ENCODE measurements around the gene CLTCL1. TPM values are rescaled to one million over a fixed set of nuclear protein-coding genes. Genes with fewer than 3 reads are reported as not detected.

CLTCL1 gene
- total and polyA plus RNA-seq, 2 experiments from 2014 or later, result 8.5 to 10.2 TPM

DNA sequence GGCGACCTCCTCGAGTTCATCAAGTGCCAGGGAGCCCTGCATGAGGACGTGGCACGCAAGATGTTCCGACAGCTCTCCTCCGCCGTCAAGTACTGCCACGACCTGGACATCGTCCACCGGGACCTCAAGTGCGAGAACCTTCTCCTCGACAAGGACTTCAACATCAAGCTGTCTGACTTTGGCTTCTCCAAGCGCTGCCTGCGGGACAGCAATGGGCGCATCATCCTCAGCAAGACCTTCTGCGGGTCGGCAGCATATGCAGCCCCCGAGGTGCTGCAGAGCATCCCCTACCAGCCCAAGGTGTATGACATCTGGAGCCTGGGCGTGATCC, 159.9 kb downstream of the CLTCL1 start:
- H4K20me1 ChIP-seq (ENCODE audit: insufficient read depth), result no peaks in the 10 kb centered on the region
- H3K79me2 ChIP-seq (ENCODE audit: insufficient read depth), result no peaks in the 10 kb centered on the region
- H2AFZ ChIP-seq, result no peak overlapping the region
- H3K4me2 ChIP-seq (ENCODE audit: unreplicated experiment), result no peak overlapping the region
- TF ChIP-seq EZH2phosphoT487 (IDR thresholded peaks at IDR 0.05; ENCODE audit: insufficient read depth, low read depth), result no peak
- no peak for TF ChIP-seq EZH2 (IDR thresholded peaks at IDR 0.05; ENCODE audit: insufficient read depth, poor library complexity, severe bottlenecking)
- H3K27me3 ChIP-seq (replicated peaks; ENCODE audit: insufficient read depth), result no peaks in the 10 kb centered on the region
- H3K9me2 ChIP-seq (ENCODE audit: insufficient read depth), result no peaks in the 10 kb centered on the region
- 98% methylated on average over 19 of the region's 19 CpGs for WGBS, 2 experiments (ENCODE audit: low coverage in 1 of 2, low lambda C conversion rate in 2 of 2, missing lambda C conversion rate in 2 of 2)
- no peak overlapping the region for H3K27ac ChIP-seq
- H3K9me3 ChIP-seq (ENCODE audit: low read depth), result no peaks in the 10 kb centered on the region
- H3K4me1 ChIP-seq (ENCODE audit: insufficient read depth), result no peaks in the 10 kb centered on the region
- no peaks in the 10 kb centered on the region; the same call in 1 of the 2 replicates for H3K36me3 ChIP-seq (ENCODE audit: low read depth)
- no peak overlapping the region for H3K4me3 ChIP-seq
- no peak overlapping the region for H3K9ac ChIP-seq
- in situ Hi-C loops (cut with MboI), result no loop called here
- DNase-seq, result no peak
- H3F3A ChIP-seq (ENCODE audit: insufficient read depth), result no peaks in the 10 kb centered on the region

DNA sequence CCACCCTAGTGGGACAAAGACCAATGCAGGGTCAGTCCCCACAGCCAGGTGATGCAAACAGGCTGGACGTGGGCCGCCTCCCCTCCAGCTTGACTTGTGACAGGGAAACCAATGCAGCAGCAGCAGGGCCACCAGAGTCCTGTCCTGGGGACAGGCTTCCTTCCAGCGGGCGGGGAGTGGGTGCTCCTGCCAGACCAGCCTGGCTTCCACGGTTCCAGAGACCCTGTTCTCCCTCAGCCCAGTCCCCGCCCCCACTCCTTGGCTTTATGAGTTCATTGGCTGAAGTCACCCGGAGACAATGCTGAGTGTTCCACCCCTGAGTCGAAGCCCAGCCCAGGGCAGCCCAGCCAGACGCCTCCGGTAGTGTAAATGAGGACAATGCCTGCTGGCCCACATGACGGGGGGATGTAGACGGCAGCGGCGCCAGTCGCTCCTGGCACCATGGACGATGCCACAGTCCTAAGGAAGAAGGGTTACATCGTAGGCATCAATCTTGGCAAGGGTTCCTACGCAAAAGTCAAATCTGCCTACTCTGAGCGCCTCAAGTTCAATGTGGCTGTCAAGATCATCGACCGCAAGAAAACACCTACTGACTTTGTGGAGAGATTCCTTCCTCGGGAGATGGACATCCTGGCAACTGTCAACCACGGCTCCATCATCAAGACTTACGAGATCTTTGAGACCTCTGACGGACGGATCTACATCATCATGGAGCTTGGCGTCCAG, 160.4 kb downstream of the CLTCL1 start, which contains the start of gene TSSK2:
TSS of gene TSSK2 (plus strand) at position 350 of the 726 bp plus-strand sequence. CDS start at position 442, 92 bp downstream.
- Histone ChIP-seq H3K9me2 (ENCODE audit: insufficient read depth) (no peaks in the 10 kb centered on the region), H3K4me2 (ENCODE audit: unreplicated experiment) (no peak within 1 kb of the TSS), H3K36me3 (ENCODE audit: low read depth) (no peaks in the 10 kb centered on the region; the same call in 1 of the 2 replicates), H3K9me3 (ENCODE audit: low read depth) (no peaks in the 10 kb centered on the region), H3K79me2 (ENCODE audit: insufficient read depth) (no peaks in the 10 kb centered on the region), H3K9ac (no peak within 1 kb of the TSS), H3K27ac (no peak within 1 kb of the TSS), H3K27me3 (replicated peaks; ENCODE audit: insufficient read depth) (no peaks in the 10 kb centered on the region), H3F3A (ENCODE audit: insufficient read depth) (no peaks in the 10 kb centered on the region), H2AFZ (no peak within 1 kb of the TSS), H3K4me1 (ENCODE audit: insufficient read depth) (no peaks in the 10 kb centered on the region), H3K4me3 (no peak within 1 kb of the TSS), H4K20me1 (ENCODE audit: insufficient read depth) (no peaks in the 10 kb centered on the region)
- 74 to 79% methylated on average over 27 of the region's 27 CpGs for WGBS, 2 experiments (ENCODE audit: low coverage in 1 of 2, low lambda C conversion rate in 2 of 2, missing lambda C conversion rate in 2 of 2)
- no peak for DNase-seq
- TF ChIP-seq EZH2 (IDR thresholded peaks at IDR 0.05; ENCODE audit: insufficient read depth, poor library complexity, severe bottlenecking) (no peak), EZH2phosphoT487 (IDR thresholded peaks at IDR 0.05; ENCODE audit: insufficient read depth, low read depth) (no peak)
- in situ Hi-C loops (cut with MboI), result no loop called here

DNA sequence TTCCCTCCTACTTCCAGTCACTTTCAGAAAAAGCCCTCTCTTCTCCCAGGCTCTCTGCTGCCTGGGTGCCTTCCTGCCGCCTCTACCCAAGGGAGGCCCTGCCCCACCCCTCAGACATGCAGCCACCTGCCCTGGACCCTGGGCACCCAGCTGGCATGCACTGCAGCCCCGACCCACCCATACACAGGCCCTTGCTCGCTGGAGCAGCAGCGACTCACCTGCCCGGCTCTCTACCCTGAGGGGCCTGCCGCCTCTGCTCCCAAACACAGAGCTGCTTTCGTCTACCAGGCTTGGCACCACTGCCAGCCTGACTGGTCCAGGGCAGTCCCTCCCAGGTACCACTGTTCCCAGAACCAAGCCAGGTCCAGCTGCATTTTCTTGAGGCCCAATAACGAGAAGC, 161.6 kb downstream of the CLTCL1 start:
- H3K4me2 ChIP-seq (ENCODE audit: unreplicated experiment), result no peak overlapping the region
- H3K4me3 ChIP-seq, result no peak overlapping the region
- no peaks in the 10 kb centered on the region for H3K36me3 ChIP-seq (ENCODE audit: low read depth)
- H3K9ac ChIP-seq, result no peak overlapping the region
- in situ Hi-C loops (cut with MboI), result no loop called here
- no peaks in the 10 kb centered on the region for H3K9me2 ChIP-seq (ENCODE audit: insufficient read depth)
- H3K9me3 ChIP-seq (ENCODE audit: low read depth), result no peaks in the 10 kb centered on the region
- H3K79me2 ChIP-seq (ENCODE audit: insufficient read depth), result no peaks in the 10 kb centered on the region
- H4K20me1 ChIP-seq (ENCODE audit: insufficient read depth), result no peaks in the 10 kb centered on the region
- TF ChIP-seq EZH2phosphoT487 (IDR thresholded peaks at IDR 0.05; ENCODE audit: insufficient read depth, low read depth) (no peak), EZH2 (IDR thresholded peaks at IDR 0.05; ENCODE audit: insufficient read depth, poor library complexity, severe bottlenecking) (no peak)
- H3K27ac ChIP-seq, result no peak overlapping the region
- H3K27me3 ChIP-seq (replicated peaks; ENCODE audit: insufficient read depth), result no peaks in the 10 kb centered on the region
- no peaks in the 10 kb centered on the region for H3F3A ChIP-seq (ENCODE audit: insufficient read depth)
- WGBS, 2 experiments (ENCODE audit: low coverage in 1 of 2, low lambda C conversion rate in 2 of 2, missing lambda C conversion rate in 2 of 2), result 88 to 93% methylated on average over 8 of the region's 8 CpGs
- no peak for DNase-seq
- no peaks in the 10 kb centered on the region for H3K4me1 ChIP-seq (ENCODE audit: insufficient read depth)
- no peak overlapping the region for H2AFZ ChIP-seq

Small RNA genes within 50 kb of the gene (small RNA-seq; reads per million reads assigned to genes)
- gene AC000081.1 (ENCODE audit: low read depth, low replicate concordance), result not detected
- not detected for gene RF00398 (ENCODE audit: low read depth, low replicate concordance)

Other genes with a start within 250 kb of the CLTCL1 start
- gene DGCR2, start 169.3 kb downstream of the CLTCL1 start, total RNA-seq (2014; rRNA removed; shearing (Covaris generic)), result 42.7 and 43.6 TPM in 2 replicates
- gene DGCR2, start 169.3 kb downstream of the CLTCL1 start, polyA plus RNA-seq (2016; fragmentation: Nextera tagmentation; extraction: Ambion mirVana), result 25.6 and 27.1 TPM in 2 replicates
- gene TSSK2, start 160.4 kb downstream of the CLTCL1 start, total RNA-seq (2014; rRNA removed; shearing (Covaris generic)), result not detected in 2 replicates
- gene TSSK2, start 160.4 kb downstream of the CLTCL1 start, polyA plus RNA-seq (2016; fragmentation: Nextera tagmentation; extraction: Ambion mirVana), result not detected in 2 replicates
- gene ESS2, start 147.1 kb downstream of the CLTCL1 start, total RNA-seq (2014; rRNA removed; shearing (Covaris generic)), result 18.6 and 23.0 TPM in 2 replicates
- gene ESS2, start 147.1 kb downstream of the CLTCL1 start, polyA plus RNA-seq (2016; fragmentation: Nextera tagmentation; extraction: Ambion mirVana), result 12.3 and 12.6 TPM in 2 replicates
- not detected in 2 replicates for gene GSC2, start 141.4 kb downstream of the CLTCL1 start, total RNA-seq (2014; rRNA removed; shearing (Covaris generic))
- not detected in 2 replicates for gene GSC2, start 141.4 kb downstream of the CLTCL1 start, polyA plus RNA-seq (2016; fragmentation: Nextera tagmentation; extraction: Ambion mirVana)
- 89.9 and 99.5 TPM in 2 replicates for gene SLC25A1, start 113.0 kb downstream of the CLTCL1 start, total RNA-seq (2014; rRNA removed; shearing (Covaris generic))
- gene SLC25A1, start 113.0 kb downstream of the CLTCL1 start, polyA plus RNA-seq (2016; fragmentation: Nextera tagmentation; extraction: Ambion mirVana), result 113 and 115 TPM in 2 replicates
- 18.6 and 24.2 TPM in 2 replicates for gene HIRA, start 140.0 kb upstream of the CLTCL1 start, total RNA-seq (2014; rRNA removed; shearing (Covaris generic))
- 2.1 and 2.7 TPM in 2 replicates for gene HIRA, start 140.0 kb upstream of the CLTCL1 start, polyA plus RNA-seq (2016; fragmentation: Nextera tagmentation; extraction: Ambion mirVana)
- 27.3 and 37.6 TPM in 2 replicates for gene MRPL40, start 140.8 kb upstream of the CLTCL1 start, total RNA-seq (2014; rRNA removed; shearing (Covaris generic))
- gene MRPL40, start 140.8 kb upstream of the CLTCL1 start, polyA plus RNA-seq (2016; fragmentation: Nextera tagmentation; extraction: Ambion mirVana), result 80.8 and 81.9 TPM in 2 replicates
- 14.4 and 15.0 TPM in 2 replicates for gene C22orf39, start 156.0 kb upstream of the CLTCL1 start, total RNA-seq (2014; rRNA removed; shearing (Covaris generic))
- gene C22orf39, start 156.0 kb upstream of the CLTCL1 start, polyA plus RNA-seq (2016; fragmentation: Nextera tagmentation; extraction: Ambion mirVana), result 21.3 and 22.8 TPM in 2 replicates
- gene UFD1, start 187.5 kb upstream of the CLTCL1 start, total RNA-seq (2014; rRNA removed; shearing (Covaris generic)), result 55.2 and 61.2 TPM in 2 replicates
- 113 and 117 TPM in 2 replicates for gene UFD1, start 187.5 kb upstream of the CLTCL1 start, polyA plus RNA-seq (2016; fragmentation: Nextera tagmentation; extraction: Ambion mirVana)
- 9.5 TPM in 2 replicates for gene CDC45, start 188.2 kb upstream of the CLTCL1 start, total RNA-seq (2014; rRNA removed; shearing (Covaris generic))
- 10.1 and 10.6 TPM in 2 replicates for gene CDC45, start 188.2 kb upstream of the CLTCL1 start, polyA plus RNA-seq (2016; fragmentation: Nextera tagmentation; extraction: Ambion mirVana)
- gene CLDN5, start 232.7 kb upstream of the CLTCL1 start, total RNA-seq (2014; rRNA removed; shearing (Covaris generic)), result not detected in 2 replicates
- not detected in 2 replicates for gene CLDN5, start 232.7 kb upstream of the CLTCL1 start, polyA plus RNA-seq (2016; fragmentation: Nextera tagmentation; extraction: Ambion mirVana)